ENCODE results near the gene CARNS1. TPM values are rescaled to one million over a fixed set of nuclear protein-coding genes. Genes with fewer than 3 reads are reported as not detected.
A peak's percentile ranks its signal among the peaks of the same experiment; 100 is the strongest.

CARNS1 gene
- polyA plus RNA-seq, 1 donor: 4.7 TPM

DNA sequence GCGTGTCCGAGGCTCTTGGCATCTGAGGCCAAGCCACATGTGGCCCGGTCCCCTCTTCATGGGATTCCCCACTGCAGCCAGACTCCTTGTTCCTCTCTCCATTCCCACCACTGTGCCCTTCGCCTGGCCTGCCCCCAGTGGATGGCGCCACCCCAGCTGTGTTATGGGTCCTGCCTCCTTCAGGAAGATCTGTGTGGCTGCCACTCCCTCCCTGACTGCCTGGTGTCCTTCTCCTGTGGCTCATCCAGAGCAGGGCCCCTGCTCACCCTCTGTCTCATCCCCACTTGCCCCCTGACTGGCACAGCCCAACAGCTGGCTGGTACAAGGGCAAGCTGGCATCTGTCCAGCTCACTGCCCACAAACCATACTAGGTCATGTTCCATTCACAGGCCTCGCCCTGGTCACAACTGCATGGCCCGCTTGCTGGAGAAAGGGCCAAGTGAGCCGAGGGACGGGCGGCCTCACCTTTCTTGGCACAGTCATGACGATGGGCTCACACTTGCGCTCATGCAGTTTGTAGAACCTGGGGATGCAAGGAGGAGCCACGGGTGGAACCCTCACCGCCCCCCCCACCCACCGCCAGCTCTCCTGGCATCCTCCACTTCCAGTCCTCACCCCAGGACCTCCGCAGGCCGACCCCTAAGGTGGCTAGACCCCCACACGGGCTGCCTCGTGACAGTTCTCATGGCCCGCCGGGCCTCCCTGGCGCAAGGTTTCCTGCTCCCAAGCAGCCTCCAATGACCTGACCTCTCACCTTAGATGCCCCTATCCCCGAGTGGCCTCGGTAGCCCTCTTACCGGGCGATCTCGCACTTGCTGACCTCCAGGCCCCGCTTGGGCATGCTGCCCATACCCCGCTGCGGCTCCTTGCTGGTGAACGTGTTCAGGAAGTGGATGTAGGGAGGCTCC lies 24.1 kb downstream of the CARNS1 start:
- no CpG with 5 or more reads among the region's 31 CpGs for WGBS (ENCODE audit: insufficient coverage, low lambda C conversion rate)
- no peak overlapping the region for H3K27ac ChIP-seq (ENCODE audit: low read length)
- H3K27me3 ChIP-seq (ENCODE audit: control insufficient read depth, insufficient read depth, low read length): no peaks in the 10 kb centered on the region
- H3K9me3 ChIP-seq (ENCODE audit: control insufficient read depth, low read depth, low read length): no peaks in the 10 kb centered on the region
- no peak for DNase-seq
- H3K4me1 ChIP-seq (ENCODE audit: control insufficient read depth, insufficient read depth, low read length): peaks cover 19% of the 10 kb centered on the region
- H3K36me3 ChIP-seq (ENCODE audit: control insufficient read depth, insufficient read depth, low read length): peaks cover 63% of the 10 kb centered on the region
- H3K4me3 ChIP-seq (ENCODE audit: low read length): no peak overlapping the region

DNA sequence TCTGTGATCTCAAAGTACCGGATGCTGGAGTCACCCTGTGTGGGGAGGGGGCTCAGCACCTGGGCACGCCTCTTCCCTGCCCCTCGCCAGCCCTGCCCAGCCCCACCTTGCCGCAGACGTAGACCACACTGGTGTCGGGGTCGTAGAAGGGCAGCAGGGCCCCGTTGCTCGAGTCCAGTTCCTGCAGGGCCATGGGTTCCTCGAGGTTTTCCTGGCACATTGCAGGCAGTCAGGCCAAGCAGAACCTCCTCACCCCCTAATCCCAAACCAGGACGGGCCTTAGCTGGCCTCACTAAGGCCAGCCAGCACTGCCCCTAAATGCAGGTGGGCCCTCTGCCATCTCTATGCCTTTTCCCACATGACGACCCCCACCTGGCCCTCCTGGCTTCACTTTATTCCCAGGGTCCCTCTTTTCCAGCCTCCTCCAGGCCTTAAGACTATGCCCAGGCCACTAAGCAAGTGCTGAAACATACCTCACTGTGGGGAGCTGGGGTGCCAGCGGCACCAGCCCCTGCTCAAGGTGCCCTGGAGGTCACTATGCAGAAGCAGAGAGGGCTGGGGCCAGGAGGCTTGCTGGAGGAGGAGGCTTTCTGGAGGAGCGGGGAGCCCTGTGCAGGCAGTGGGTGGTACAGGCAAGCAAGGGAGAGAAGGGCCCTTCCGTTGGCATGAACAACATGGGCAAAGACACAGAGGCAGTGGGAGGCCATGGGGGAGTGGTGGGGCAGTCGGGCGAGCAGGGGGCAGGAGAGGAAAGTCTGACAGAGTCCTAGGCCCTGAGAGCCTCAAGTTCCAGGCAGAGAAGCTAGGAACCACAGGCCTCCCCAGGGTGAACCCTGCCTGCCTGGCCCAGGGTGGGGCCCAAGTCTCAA lies 25.0 kb downstream of the CARNS1 start:
- H3K27me3 ChIP-seq (ENCODE audit: control insufficient read depth, insufficient read depth, low read length): no peaks in the 10 kb centered on the region
- WGBS (ENCODE audit: insufficient coverage, low lambda C conversion rate): no CpG with 5 or more reads among the region's 17 CpGs
- H3K9me3 ChIP-seq (ENCODE audit: control insufficient read depth, low read depth, low read length): no peaks in the 10 kb centered on the region
- H3K4me3 ChIP-seq (ENCODE audit: low read length): no peak overlapping the region
- H3K36me3 ChIP-seq (ENCODE audit: control insufficient read depth, insufficient read depth, low read length): peaks cover 54% of the 10 kb centered on the region
- peaks cover 23% of the 10 kb centered on the region for H3K4me1 ChIP-seq (ENCODE audit: control insufficient read depth, insufficient read depth, low read length)
- no peak overlapping the region for H3K27ac ChIP-seq (ENCODE audit: low read length)
- no peak for DNase-seq

DNA sequence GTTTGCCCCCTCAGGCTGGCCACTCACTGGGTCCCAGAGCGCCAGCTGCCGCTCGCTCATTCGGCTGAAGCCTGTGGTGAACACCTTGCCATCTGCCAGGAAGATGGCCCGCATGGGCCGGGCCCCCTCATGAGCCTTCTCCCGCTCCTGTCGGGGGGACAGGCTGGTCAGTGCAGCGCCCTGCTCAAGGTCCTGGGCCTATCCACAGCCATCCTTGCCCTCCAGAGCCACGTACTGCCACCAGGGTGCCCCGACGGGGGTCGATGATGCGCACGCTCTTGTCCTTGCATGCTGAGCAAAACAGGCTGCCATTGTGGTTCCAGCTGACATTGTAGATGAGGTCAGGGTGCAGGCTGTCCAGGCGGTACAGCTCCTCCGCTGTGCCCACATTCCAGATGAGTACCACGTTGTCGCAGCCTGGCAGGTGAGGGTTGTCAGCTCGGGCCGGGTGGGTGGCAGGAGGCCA lies 25.7 kb downstream of the CARNS1 start:
- Histone ChIP-seq H3K4me1 (ENCODE audit: control insufficient read depth, insufficient read depth, low read length) (peaks cover 23% of the 10 kb centered on the region), H3K36me3 (ENCODE audit: control insufficient read depth, insufficient read depth, low read length) (peaks cover 50% of the 10 kb centered on the region), H3K27ac (ENCODE audit: low read length) (no peak overlapping the region), H3K27me3 (ENCODE audit: control insufficient read depth, insufficient read depth, low read length) (no peaks in the 10 kb centered on the region), H3K4me3 (ENCODE audit: low read length) (no peak overlapping the region), H3K9me3 (ENCODE audit: control insufficient read depth, low read depth, low read length) (no peaks in the 10 kb centered on the region)
- WGBS (ENCODE audit: insufficient coverage, low lambda C conversion rate): no CpG with 5 or more reads among the region's 21 CpGs
- no peak for DNase-seq

DNA sequence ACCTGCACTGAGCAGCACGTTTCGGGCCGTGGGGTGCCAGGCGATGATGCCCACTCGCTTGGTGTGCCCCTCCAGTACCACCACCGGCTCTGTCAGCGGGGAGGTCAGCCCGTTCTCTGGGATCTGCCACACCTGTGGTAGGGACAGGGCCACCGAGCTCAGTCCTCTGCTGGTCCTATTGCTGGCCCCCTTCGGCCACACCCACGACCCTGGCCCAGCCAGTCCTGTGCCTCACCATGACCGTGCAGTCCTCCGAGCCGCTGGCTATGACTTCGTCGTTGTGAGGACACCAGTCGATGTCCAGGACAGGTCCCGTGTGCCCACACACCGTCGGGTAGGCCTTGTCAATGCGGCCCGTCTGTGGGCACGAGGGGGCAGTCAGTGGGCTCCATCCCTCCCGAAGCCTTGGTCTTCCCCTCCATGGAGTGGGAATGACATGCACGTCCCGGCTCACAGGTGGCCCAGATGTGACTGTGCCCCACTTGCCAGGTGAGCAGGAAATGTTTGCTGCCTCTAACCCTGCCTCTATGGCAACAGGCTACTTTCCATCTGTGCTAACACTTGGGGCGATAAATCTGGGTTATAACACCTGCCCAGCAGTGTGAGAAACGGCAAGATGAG lies 26.4 kb downstream of the CARNS1 start:
- DNase-seq: no peak
- Histone ChIP-seq H3K4me1 (ENCODE audit: control insufficient read depth, insufficient read depth, low read length) (peaks cover 23% of the 10 kb centered on the region), H3K27ac (ENCODE audit: low read length) (no peak overlapping the region), H3K27me3 (ENCODE audit: control insufficient read depth, insufficient read depth, low read length) (no peaks in the 10 kb centered on the region), H3K4me3 (ENCODE audit: low read length) (no peak overlapping the region), H3K36me3 (ENCODE audit: control insufficient read depth, insufficient read depth, low read length) (peaks cover 50% of the 10 kb centered on the region), H3K9me3 (ENCODE audit: control insufficient read depth, low read depth, low read length) (no peaks in the 10 kb centered on the region)
- WGBS (ENCODE audit: insufficient coverage, low lambda C conversion rate): no CpG with 5 or more reads among the region's 28 CpGs

DNA sequence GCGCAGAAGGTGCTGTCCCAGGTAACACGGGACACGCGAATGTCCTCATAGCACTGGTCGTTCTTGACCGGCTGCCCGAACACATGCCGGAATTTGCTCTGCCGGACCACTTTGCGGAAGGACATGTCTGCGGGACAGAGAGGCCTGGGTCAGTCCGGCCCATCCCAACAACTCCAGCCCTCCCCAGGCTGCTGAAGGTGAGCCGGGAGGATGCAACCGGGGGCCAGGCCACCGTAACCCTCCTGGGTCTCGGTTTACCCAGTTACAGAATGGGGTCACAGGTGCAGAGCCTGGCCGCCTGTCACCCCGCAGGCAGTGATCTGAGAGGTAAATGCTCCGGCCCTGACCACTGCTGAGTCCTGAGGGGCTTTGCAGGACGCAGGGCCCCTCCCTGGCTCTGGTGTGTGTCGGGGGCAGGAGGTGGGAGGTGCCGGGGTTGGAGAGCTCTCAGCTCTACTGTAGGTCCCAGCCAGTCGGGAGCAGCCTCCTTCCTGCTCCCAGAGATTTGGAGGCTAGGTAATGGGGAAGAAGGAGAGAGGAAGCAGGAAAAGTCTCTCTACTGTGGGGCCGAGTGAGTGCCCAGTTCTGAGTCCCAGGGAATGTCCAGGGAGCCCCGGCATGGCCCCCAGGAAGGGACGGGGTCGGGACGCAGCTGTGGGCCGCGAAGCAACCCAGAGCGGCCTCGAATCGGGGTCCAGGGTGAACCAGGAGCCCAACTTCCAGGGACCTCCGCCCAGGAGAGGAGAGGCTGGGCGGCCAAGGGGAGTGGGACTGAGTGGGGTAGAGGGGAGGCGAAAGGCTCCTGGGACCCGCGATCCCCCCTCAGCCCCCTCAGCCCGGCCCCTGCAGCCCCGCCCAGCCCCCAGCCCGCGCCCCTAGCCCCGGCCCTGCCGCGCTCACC lies 27.3 kb downstream of the CARNS1 start:
- peak overlapping the region; percentile 74 for H3K4me3 ChIP-seq (ENCODE audit: low read length)
- peak in 1 of 2 donors; percentile 15 for DNase-seq
- WGBS (ENCODE audit: insufficient coverage, low lambda C conversion rate): no CpG with 5 or more reads among the region's 45 CpGs
- no peaks in the 10 kb centered on the region for H3K27me3 ChIP-seq (ENCODE audit: control insufficient read depth, insufficient read depth, low read length)
- no peaks in the 10 kb centered on the region for H3K9me3 ChIP-seq (ENCODE audit: control insufficient read depth, low read depth, low read length)
- H3K27ac ChIP-seq (ENCODE audit: low read length): peak overlapping the region; percentile 69
- H3K4me1 ChIP-seq (ENCODE audit: control insufficient read depth, insufficient read depth, low read length): peaks cover 23% of the 10 kb centered on the region
- H3K36me3 ChIP-seq (ENCODE audit: control insufficient read depth, insufficient read depth, low read length): peaks cover 44% of the 10 kb centered on the region

DNA sequence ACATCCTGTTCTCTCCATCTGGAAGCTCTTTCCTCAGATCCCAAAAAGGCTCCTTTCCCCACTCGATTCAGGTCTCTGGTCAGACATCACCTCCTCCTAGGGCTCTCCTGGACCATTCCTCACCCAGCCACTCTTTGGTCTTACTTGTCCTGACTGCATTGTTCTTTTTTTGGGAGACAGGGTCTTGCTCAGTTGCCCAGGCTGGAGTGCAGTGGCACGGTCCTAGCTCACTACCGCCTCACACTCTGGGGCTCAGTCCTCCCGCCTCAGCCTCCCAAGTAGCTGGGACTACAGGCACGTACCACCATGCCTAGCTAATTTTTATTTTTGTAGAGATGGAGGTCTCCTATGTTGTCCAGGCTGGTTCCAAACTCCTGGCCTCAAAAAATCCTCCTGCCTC lies 30.0 kb downstream of the CARNS1 start:
- Histone ChIP-seq H3K36me3 (ENCODE audit: control insufficient read depth, insufficient read depth, low read length) (peaks cover 17% of the 10 kb centered on the region), H3K27me3 (ENCODE audit: control insufficient read depth, insufficient read depth, low read length) (no peaks in the 10 kb centered on the region), H3K9me3 (ENCODE audit: control insufficient read depth, low read depth, low read length) (no peaks in the 10 kb centered on the region), H3K4me3 (ENCODE audit: low read length) (no peak overlapping the region), H3K4me1 (ENCODE audit: control insufficient read depth, insufficient read depth, low read length) (peaks cover 28% of the 10 kb centered on the region), H3K27ac (ENCODE audit: low read length) (no peak overlapping the region)
- DNase-seq: no peak
- WGBS (ENCODE audit: insufficient coverage, low lambda C conversion rate): no CpG with 5 or more reads among the region's 5 CpGs

DNA sequence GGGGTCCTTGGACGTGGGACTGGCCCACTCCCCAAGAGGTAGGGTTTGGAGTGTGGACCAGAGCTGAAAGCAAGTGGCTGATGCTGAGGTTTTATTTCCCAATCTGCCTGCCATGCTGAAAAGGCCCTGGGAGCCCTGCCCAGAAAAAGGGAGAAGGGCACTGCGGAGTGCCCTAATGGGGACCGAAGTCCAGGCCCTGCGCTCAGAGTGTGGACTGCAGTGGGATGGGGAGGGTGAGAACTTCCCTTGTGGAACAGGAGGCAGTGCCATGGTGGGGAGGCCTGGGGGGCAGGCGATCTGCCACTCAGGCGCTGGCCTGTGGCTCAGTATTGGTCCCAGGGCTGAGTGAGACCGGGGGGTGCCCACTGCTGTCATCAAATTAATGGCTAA lies 32.7 kb downstream of the CARNS1 start:
- DNase-seq: no peak
- H3K4me3 ChIP-seq (ENCODE audit: low read length): no peak overlapping the region
- no peaks in the 10 kb centered on the region for H3K9me3 ChIP-seq (ENCODE audit: control insufficient read depth, low read depth, low read length)
- no peaks in the 10 kb centered on the region for H3K36me3 ChIP-seq (ENCODE audit: control insufficient read depth, insufficient read depth, low read length)
- no peak overlapping the region for H3K27ac ChIP-seq (ENCODE audit: low read length)
- no peaks in the 10 kb centered on the region for H3K27me3 ChIP-seq (ENCODE audit: control insufficient read depth, insufficient read depth, low read length)
- 80% methylated on average over 1 of the region's 7 CpGs for WGBS (ENCODE audit: insufficient coverage, low lambda C conversion rate)
- peaks cover 17% of the 10 kb centered on the region for H3K4me1 ChIP-seq (ENCODE audit: control insufficient read depth, insufficient read depth, low read length)

DNA sequence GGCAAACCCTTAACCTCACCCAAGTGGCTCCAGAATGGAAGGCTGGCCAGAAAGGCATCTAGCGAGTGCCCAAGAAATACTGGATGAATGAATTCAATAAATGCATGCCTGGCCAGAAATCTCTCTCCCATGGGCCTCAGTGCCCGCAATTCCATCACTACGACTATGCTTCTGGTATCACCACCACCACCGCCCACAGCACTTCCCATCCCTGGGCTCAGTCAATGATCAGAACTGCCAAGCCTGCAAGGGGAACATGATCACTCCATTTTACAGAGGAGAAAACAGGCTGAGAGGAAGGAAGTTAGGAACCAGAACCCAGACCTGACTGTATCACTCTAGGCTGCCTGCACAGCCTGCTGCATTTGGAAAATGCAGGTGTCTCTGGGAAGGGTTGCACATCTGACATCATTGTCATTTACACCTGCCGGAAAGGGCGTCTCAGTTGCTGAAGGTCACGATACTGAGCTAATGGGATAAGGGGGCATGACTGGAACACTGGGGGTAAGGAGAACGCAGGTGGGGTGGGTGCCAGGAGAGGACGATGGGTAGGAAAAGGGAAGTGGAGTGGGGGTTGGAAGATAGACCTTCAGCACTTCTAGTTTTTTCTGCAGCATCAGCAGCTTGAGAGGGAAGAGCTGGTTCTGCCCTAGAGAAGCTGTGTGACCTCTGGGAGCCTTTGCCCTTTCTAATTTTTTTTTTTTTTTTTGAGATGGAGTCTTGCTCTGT lies 33.8 kb downstream of the CARNS1 start:
- H3K27me3 ChIP-seq (ENCODE audit: control insufficient read depth, insufficient read depth, low read length): no peaks in the 10 kb centered on the region
- peaks cover 14% of the 10 kb centered on the region for H3K4me1 ChIP-seq (ENCODE audit: control insufficient read depth, insufficient read depth, low read length)
- H3K9me3 ChIP-seq (ENCODE audit: control insufficient read depth, low read depth, low read length): no peaks in the 10 kb centered on the region
- H3K27ac ChIP-seq (ENCODE audit: low read length): no peak overlapping the region
- DNase-seq: peak in 1 of 2 donors; percentile 57
- no peak overlapping the region for H3K4me3 ChIP-seq (ENCODE audit: low read length)
- 53% methylated on average over 3 of the region's 9 CpGs for WGBS (ENCODE audit: insufficient coverage, low lambda C conversion rate)
- no peaks in the 10 kb centered on the region for H3K36me3 ChIP-seq (ENCODE audit: control insufficient read depth, insufficient read depth, low read length)

All from large intestine (tissue), 3 donors.